ENCODE measurements around the gene SH3PXD2A. TPM values are rescaled to one million over a fixed set of nuclear protein-coding genes. Genes with fewer than 3 reads are reported as not detected.
"Not testable (repeated sequence)": the region's sequence is repeated elsewhere in the genome, so short reads cannot be mapped to it uniquely, and the experiment has no call there.

Gene SH3PXD2A
- total RNA-seq, 1 experiment from 2014 or later, result 6.8 TPM

GRCh38 chr10:103609231-103610082, 245.9 kb downstream of the SH3PXD2A start:
- Histone ChIP-seq H3K4me3 (ENCODE audit: insufficient read depth, low read depth, low read length) (no peak overlapping the region), H3K36me3 (replicated peaks; ENCODE audit: control insufficient read depth, insufficient read depth, low read length) (peaks cover 1% of the 10 kb centered on the region), H3K27me3 (ENCODE audit: control insufficient read depth, insufficient read depth, low read length) (no peaks in the 10 kb centered on the region)
- no peak for DNase-seq

- DNase-seq; H3K27me3 ChIP-seq (ENCODE audit: control insufficient read depth, insufficient read depth, low read length); H3K4me3 ChIP-seq (ENCODE audit: insufficient read depth, low read depth, low read length); H3K36me3 ChIP-seq (replicated peaks; ENCODE audit: control insufficient read depth, insufficient read depth, low read length): not testable (repeated sequence)
These were observed 247.3 kb downstream of the SH3PXD2A start for GRCh38 chr10:103608056-103608455.

- H3K27me3 ChIP-seq (ENCODE audit: control insufficient read depth, insufficient read depth, low read length); H3K4me3 ChIP-seq (ENCODE audit: insufficient read depth, low read depth, low read length); DNase-seq; H3K36me3 ChIP-seq (replicated peaks; ENCODE audit: control insufficient read depth, insufficient read depth, low read length): not testable (repeated sequence)
These were observed 248.3 kb downstream of the SH3PXD2A start for GRCh38 chr10:103607051-103607450.

GRCh38 chr10:103606097-103606438, 249.3 kb downstream of the SH3PXD2A start:
- not testable (repeated sequence) for H3K4me3 ChIP-seq (ENCODE audit: insufficient read depth, low read depth, low read length); H3K36me3 ChIP-seq (replicated peaks; ENCODE audit: control insufficient read depth, insufficient read depth, low read length); DNase-seq; H3K27me3 ChIP-seq (ENCODE audit: control insufficient read depth, insufficient read depth, low read length)

GRCh38 chr10:103605359-103606096, 249.8 kb downstream of the SH3PXD2A start:
- H3K36me3 ChIP-seq (replicated peaks; ENCODE audit: control insufficient read depth, insufficient read depth, low read length), result no peaks in the 10 kb centered on the region; the same call in none of the 2 replicates
- H3K4me3 ChIP-seq (ENCODE audit: insufficient read depth, low read depth, low read length), result no peak overlapping the region
- no peaks in the 10 kb centered on the region for H3K27me3 ChIP-seq (ENCODE audit: control insufficient read depth, insufficient read depth, low read length)
- DNase-seq, result peak; percentile 89

GRCh38 chr10:103603382-103603781, 252.0 kb downstream of the SH3PXD2A start:
- Histone ChIP-seq H3K36me3 (replicated peaks; ENCODE audit: control insufficient read depth, insufficient read depth, low read length) (no peaks in the 10 kb centered on the region; the same call in none of the 2 replicates), H3K27me3 (ENCODE audit: control insufficient read depth, insufficient read depth, low read length) (no peaks in the 10 kb centered on the region), H3K4me3 (ENCODE audit: insufficient read depth, low read depth, low read length) (no peak overlapping the region)
- peak; percentile 51 for DNase-seq

- Histone ChIP-seq H3K36me3 (replicated peaks; ENCODE audit: control insufficient read depth, insufficient read depth, low read length) (no peaks in the 10 kb centered on the region; the same call in none of the 2 replicates), H3K4me3 (ENCODE audit: insufficient read depth, low read depth, low read length) (no peak overlapping the region), H3K27me3 (ENCODE audit: control insufficient read depth, insufficient read depth, low read length) (no peaks in the 10 kb centered on the region)
- DNase-seq, result no peak
These were observed 252.6 kb downstream of the SH3PXD2A start for GRCh38 chr10:103602852-103603155.

GRCh38 chr10:103602028-103602851, 253.1 kb downstream of the SH3PXD2A start:
- Histone ChIP-seq H3K4me3 (ENCODE audit: insufficient read depth, low read depth, low read length) (no peak overlapping the region), H3K27me3 (ENCODE audit: control insufficient read depth, insufficient read depth, low read length) (no peaks in the 10 kb centered on the region), H3K36me3 (replicated peaks; ENCODE audit: control insufficient read depth, insufficient read depth, low read length) (no peaks in the 10 kb centered on the region; the same call in none of the 2 replicates)
- DNase-seq, result peak; percentile 59

GRCh38 chr10:103600956-103601569, 254.3 kb downstream of the SH3PXD2A start:
- H3K4me3 ChIP-seq (ENCODE audit: insufficient read depth, low read depth, low read length), result no peak overlapping the region
- H3K27me3 ChIP-seq (ENCODE audit: control insufficient read depth, insufficient read depth, low read length), result no peaks in the 10 kb centered on the region
- no peaks in the 10 kb centered on the region; the same call in none of the 2 replicates for H3K36me3 ChIP-seq (replicated peaks; ENCODE audit: control insufficient read depth, insufficient read depth, low read length)
- DNase-seq, result no peak

- no peak for DNase-seq
- Histone ChIP-seq H3K27me3 (ENCODE audit: control insufficient read depth, insufficient read depth, low read length) (no peaks in the 10 kb centered on the region), H3K4me3 (ENCODE audit: insufficient read depth, low read depth, low read length) (no peak overlapping the region), H3K36me3 (replicated peaks; ENCODE audit: control insufficient read depth, insufficient read depth, low read length) (no peaks in the 10 kb centered on the region; the same call in none of the 2 replicates)
These were observed 255.1 kb downstream of the SH3PXD2A start for GRCh38 chr10:103600325-103600724.

- DNase-seq, result no peak
- Histone ChIP-seq H3K36me3 (replicated peaks; ENCODE audit: control insufficient read depth, insufficient read depth, low read length) (no peaks in the 10 kb centered on the region; the same call in none of the 2 replicates), H3K27me3 (ENCODE audit: control insufficient read depth, insufficient read depth, low read length) (no peaks in the 10 kb centered on the region), H3K4me3 (ENCODE audit: insufficient read depth, low read depth, low read length) (no peak overlapping the region)
These were observed 255.5 kb downstream of the SH3PXD2A start for GRCh38 chr10:103599907-103600306.

- DNase-seq, result peak; percentile 65
- H3K4me3 ChIP-seq (ENCODE audit: insufficient read depth, low read depth, low read length), result no peak overlapping the region
- no peaks in the 10 kb centered on the region for H3K27me3 ChIP-seq (ENCODE audit: control insufficient read depth, insufficient read depth, low read length)
- no peaks in the 10 kb centered on the region; the same call in none of the 2 replicates for H3K36me3 ChIP-seq (replicated peaks; ENCODE audit: control insufficient read depth, insufficient read depth, low read length)
These were observed 256.2 kb downstream of the SH3PXD2A start for GRCh38 chr10:103599211-103599610.

GRCh38 chr10:103598654-103599115, 256.7 kb downstream of the SH3PXD2A start:
- Histone ChIP-seq H3K27me3 (ENCODE audit: control insufficient read depth, insufficient read depth, low read length) (no peaks in the 10 kb centered on the region), H3K4me3 (ENCODE audit: insufficient read depth, low read depth, low read length) (no peak overlapping the region), H3K36me3 (replicated peaks; ENCODE audit: control insufficient read depth, insufficient read depth, low read length) (no peaks in the 10 kb centered on the region; the same call in none of the 2 replicates)
- peak; percentile 94 for DNase-seq

GRCh38 chr10:103597003-103597402, 258.4 kb downstream of the SH3PXD2A start:
- no peaks in the 10 kb centered on the region; the same call in 1 of the 2 replicates for H3K36me3 ChIP-seq (replicated peaks; ENCODE audit: control insufficient read depth, insufficient read depth, low read length)
- no peak overlapping the region for H3K4me3 ChIP-seq (ENCODE audit: insufficient read depth, low read depth, low read length)
- no peak for DNase-seq
- no peaks in the 10 kb centered on the region for H3K27me3 ChIP-seq (ENCODE audit: control insufficient read depth, insufficient read depth, low read length)
